Skeletal muscle tissue (tissue), 4 donors: ENCODE measurements around the gene ADGRD1. TPM values are rescaled to one million over a fixed set of nuclear protein-coding genes. Genes with fewer than 3 reads are reported as not detected.

Experiments
- H3K27ac ChIP-seq: one replicate; pipeline ENCODE4 v1.7.0; 2013; ENCODE audit warnings: mild to moderate bottlenecking, low read depth, low read length, inconsistent platforms
- H3K27me3 ChIP-seq, 3 donors: one replicate each; pipeline ENCODE4 v1.7.0; 2013; ENCODE audit warnings: low read length in 3 of 3; ENCODE audit not compliant: control insufficient read depth in 3 of 3, insufficient read depth in 3 of 3
- H3K36me3 ChIP-seq, 3 donors: one replicate each; pipeline ENCODE4 v1.7.0; 2013; ENCODE audit warnings: low read length in 3 of 3; ENCODE audit not compliant: control insufficient read depth in 3 of 3, insufficient read depth in 3 of 3
- H3K4me1 ChIP-seq, 3 donors: one replicate each; pipeline ENCODE4 v1.7.0; 2013; ENCODE audit warnings: low read length in 3 of 3, mild to moderate bottlenecking in 3 of 3; ENCODE audit not compliant: control insufficient read depth in 3 of 3, insufficient read depth in 3 of 3
- H3K4me3 ChIP-seq, 3 donors: one replicate each; pipeline ENCODE4 v1.7.0; 2013; ENCODE audit warnings: low read length in 3 of 3
- H3K9ac ChIP-seq, 3 donors: one replicate each; pipeline ENCODE4 v1.7.0; 2013; ENCODE audit warnings: low read length in 3 of 3, mild to moderate bottlenecking in 3 of 3, moderate library complexity in 2 of 3, low read depth in 1 of 3
- H3K9me3 ChIP-seq, 3 donors: one replicate each; pipeline ENCODE4 v1.7.0; 2013; ENCODE audit warnings: low read length in 3 of 3; ENCODE audit not compliant: control insufficient read depth in 3 of 3
- total RNA-seq: library from RNA; depleted of rRNA; stranded (reverse); fragments of >200 nt; gene quantifications from one replicate; pipeline ENCODE4 v1.2.3, GENCODE V29; 2014
- donor health status: Osteomylitis.

The ADGRD1 gene
- total RNA-seq, 1 donor from 2014 or later, result 7.8 TPM

DNA sequence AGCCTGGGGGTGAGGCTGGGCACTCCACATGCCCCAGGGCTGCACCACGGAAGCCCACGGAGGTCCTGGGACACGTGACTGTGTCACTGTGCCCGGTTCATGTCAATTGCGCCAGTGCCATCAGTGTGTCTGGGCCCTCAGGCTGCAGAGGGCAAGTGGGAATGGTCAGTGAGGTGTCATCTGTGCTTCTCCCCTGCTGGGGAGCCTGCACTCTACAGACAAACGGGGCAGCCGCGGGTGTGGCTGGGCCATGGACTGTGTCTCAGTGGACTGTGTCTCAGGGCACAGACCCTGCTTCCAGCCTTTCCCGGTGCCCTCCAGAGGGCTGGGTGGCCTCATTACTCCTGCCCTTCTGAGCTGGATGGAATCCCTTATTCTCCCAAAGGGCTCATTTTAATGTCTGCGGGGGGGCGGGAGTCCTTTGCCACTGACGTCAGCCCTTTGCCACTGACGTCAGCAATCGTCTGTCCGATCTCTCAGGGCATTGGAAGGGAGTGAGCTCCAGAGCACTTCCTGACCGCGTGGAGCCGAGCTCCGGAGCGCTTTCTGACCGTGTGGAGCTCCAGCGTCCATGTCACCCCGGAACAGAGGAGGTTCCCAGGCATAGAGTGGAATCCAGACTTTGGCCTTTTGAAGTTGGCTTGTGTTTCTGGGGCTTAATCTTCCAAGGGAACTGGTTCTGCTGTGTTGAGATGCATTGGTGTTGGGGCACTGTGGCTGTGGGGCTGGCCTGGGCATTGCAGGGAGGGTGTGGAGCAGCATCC, 72.4 kb downstream of the ADGRD1 start:
- H3K9me3 ChIP-seq, result no peaks in the 10 kb centered on the region
- no peak overlapping the region for H3K27ac ChIP-seq

DNA sequence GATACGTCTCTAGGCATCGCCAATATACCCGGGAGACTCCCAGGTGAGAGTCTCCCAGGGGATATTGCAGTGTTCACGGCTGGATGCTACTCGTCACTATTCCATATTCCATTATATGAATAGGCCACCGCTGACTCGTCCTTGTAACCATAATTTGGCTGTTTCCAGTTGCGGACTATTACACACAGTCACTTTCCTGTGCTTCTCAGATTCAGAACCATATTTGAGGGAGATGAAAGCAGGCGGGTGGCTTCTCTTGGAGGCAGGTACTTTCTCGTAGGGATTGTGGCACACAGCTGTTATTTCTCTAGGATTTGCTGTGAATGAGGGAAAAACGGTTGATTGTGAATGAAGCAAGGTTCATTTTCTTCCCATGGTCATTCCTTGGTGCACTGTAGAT, 73.0 kb downstream of the ADGRD1 start:
- H3K4me3 ChIP-seq, result no peak overlapping the region
- H3K4me1 ChIP-seq, result peaks cover 0 to 12% (median 6%) of the 10 kb centered on the region in 3 donors
- no peak overlapping the region for H3K9ac ChIP-seq
- no peak overlapping the region for H3K27ac ChIP-seq
- peaks cover 0 to 22% (median 0%) of the 10 kb centered on the region in 3 donors for H3K27me3 ChIP-seq
- no peaks in the 10 kb centered on the region for H3K9me3 ChIP-seq
- peaks cover 0 to 3% (median 0%) of the 10 kb centered on the region in 3 donors for H3K36me3 ChIP-seq

More for the DNA sequence above, 72.4 kb downstream of the ADGRD1 start:
- Histone ChIP-seq H3K27me3 (peaks cover 0 to 21% (median 0%) of the 10 kb centered on the region in 3 donors), H3K4me1 (peaks cover 0 to 12% (median 6%) of the 10 kb centered on the region in 3 donors), H3K9ac (no peak overlapping the region), H3K4me3 (no peak overlapping the region), H3K36me3 (peaks cover 0 to 3% (median 0%) of the 10 kb centered on the region in 3 donors)

DNA sequence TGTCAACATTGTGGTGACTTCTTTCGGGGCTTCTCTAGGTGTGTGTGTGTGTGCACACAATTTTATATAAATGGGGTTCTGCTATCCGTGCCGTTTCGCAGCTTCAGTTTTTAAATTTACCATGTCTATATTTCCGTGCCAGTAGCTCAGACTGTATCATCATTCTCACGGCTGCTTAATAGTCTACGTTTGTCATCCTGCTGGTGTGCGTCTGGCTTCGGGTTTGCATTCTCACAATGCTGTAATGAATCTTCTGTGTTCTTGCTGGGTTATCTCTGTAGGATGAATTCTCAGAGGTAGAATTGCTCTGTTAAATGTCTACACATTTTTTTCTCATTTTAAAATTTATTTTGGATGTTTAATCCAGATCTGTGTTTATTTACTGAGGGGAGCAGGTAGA, 73.6 kb downstream of the ADGRD1 start:
- no peaks in the 10 kb centered on the region for H3K9me3 ChIP-seq
- H3K27me3 ChIP-seq, result peaks cover 0 to 26% (median 0%) of the 10 kb centered on the region in 3 donors
- no peak overlapping the region for H3K27ac ChIP-seq
- H3K4me1 ChIP-seq, result peaks cover 0 to 12% (median 6%) of the 10 kb centered on the region in 3 donors
- no peak overlapping the region for H3K4me3 ChIP-seq
- H3K9ac ChIP-seq, result no peak overlapping the region
- H3K36me3 ChIP-seq, result peaks cover 0 to 4% (median 0%) of the 10 kb centered on the region in 3 donors

DNA sequence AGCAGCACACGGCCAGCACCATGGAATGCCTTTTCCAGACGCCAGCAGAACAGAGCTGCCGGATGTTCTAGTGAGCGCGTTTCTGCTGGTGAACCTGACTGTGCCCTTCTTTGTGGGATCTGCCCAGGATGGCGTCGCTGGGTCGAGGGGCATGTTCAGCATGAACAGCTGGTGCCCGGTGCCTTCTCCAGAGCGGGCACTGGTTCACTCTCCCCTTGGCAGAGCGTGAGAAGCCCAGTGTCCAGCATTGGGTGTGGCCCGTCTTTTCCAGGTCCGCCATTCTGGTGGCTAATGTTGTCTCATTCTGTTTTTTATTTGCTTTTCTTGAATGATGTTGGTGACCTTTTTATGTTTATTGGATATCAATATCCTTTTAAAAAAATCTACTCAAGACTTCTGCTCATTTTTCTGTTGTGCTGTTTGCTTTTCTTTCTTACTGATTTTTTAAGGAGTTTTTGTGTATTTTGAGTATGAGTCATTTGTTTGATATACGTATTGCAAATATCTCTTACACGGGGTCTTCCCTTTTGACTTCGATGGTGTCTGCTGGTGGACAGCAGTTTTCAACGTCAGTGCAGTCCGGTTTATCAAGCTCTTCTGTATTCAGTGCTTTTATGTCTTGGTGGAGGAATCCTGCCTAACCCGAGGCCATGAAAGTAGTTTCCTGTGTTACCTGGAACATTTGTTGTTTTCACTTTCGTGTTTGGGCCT, 74.3 kb downstream of the ADGRD1 start:
- Histone ChIP-seq H3K4me3 (peak overlapping the region in 1 of 3 donors; percentile 34), H3K4me1 (peaks cover 0 to 12% (median 6%) of the 10 kb centered on the region in 3 donors), H3K27ac (no peak overlapping the region)

DNA sequence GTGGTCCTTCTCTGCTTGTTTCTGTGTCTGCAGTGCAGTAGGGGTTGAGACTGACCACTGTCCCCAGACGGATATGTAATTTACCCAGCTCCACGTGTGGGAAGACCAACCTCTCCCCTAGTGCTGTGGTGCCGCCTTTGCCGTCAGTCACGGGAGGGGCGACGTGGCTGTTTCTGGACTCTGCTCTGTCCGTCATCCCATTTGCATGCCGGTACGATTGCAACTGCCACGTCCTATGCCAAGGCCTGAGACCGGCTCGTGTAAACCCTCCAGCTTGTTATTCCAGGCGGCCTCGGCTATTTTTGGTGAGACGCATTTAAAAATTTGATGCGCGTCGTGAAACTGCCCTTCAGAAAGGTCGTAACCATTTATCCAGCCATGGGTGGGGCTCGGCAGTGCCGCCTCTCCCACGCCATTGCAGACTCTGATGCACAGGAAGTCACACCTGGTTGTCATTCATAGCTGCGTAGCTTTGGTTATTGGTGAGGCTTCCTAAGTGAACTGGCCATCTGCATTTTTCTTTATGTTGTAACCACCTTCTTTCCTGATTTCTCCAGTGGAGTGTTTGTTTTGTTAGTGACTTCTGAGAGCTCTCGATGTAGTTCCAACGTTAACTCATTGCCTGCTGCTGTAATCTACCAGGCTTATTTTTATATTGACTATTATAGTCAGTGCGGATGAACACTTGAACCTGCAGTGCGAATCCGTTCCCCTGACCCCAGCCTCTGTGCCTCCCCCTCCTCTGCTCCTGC, 75.1 kb downstream of the ADGRD1 start:
- peaks cover 0 to 12% (median 6%) of the 10 kb centered on the region in 3 donors for H3K4me1 ChIP-seq
- no peak overlapping the region for H3K27ac ChIP-seq
- peaks cover 0 to 33% (median 0%) of the 10 kb centered on the region in 3 donors for H3K27me3 ChIP-seq

More for the DNA sequence above, 74.3 kb downstream of the ADGRD1 start:
- Histone ChIP-seq H3K36me3 (peaks cover 0 to 2% (median 0%) of the 10 kb centered on the region in 3 donors), H3K27me3 (peaks cover 0 to 30% (median 0%) of the 10 kb centered on the region in 3 donors), H3K9me3 (no peaks in the 10 kb centered on the region), H3K9ac (peak overlapping the region in 1 of 3 donors; percentile 40)

DNA sequence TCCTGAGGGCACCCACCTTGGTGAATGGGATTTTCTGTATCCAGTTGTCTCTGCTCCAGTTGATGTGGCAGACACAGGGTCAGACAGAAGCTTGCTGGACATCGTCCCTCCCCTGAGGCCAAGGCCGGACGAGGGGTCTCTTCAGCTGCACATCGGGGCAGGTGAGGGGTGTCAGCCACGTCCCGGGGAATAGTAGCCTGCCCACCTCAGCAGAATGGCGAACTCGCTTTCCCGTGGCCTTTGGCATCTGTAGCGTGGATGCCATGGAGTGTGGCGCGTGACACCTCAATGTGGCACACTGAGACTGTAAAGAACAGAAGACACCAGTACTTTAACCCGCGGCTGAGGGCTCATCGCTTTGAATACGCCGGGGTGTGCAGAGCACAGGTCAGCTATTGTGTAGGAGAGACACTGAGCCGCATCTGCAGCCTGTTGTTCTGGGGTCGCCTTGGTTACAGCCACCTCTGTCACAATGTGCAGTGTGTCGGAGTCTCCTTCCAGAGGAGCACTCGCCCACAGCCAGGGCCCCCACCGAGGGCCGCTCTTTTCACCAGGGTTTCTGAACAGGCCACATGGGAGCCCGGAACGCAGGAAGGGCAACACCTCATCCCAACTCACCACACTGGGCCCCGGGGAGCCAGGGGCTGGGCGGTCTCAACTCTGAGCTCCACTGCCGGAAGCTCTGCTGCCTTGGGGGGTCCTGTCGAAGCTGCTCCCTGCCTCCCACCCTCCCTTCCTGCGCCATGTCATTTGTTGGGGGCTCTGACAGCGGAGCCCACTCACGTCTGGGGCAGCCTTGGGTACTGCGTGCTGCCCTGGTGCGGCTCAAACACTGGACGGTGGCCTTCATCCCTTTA, 77.0 kb downstream of the ADGRD1 start:
- no peak overlapping the region for H3K9ac ChIP-seq
- peaks cover 0 to 12% (median 6%) of the 10 kb centered on the region in 3 donors for H3K4me1 ChIP-seq
- H3K27me3 ChIP-seq, result peaks cover 0 to 46% (median 0%) of the 10 kb centered on the region in 3 donors
- H3K4me3 ChIP-seq, result no peak overlapping the region
- H3K9me3 ChIP-seq, result no peaks in the 10 kb centered on the region
- no peak overlapping the region for H3K27ac ChIP-seq
- H3K36me3 ChIP-seq, result peaks cover 0 to 2% (median 0%) of the 10 kb centered on the region in 3 donors

More for the DNA sequence above, 75.1 kb downstream of the ADGRD1 start:
- Histone ChIP-seq H3K9me3 (no peaks in the 10 kb centered on the region), H3K36me3 (peaks cover 0 to 2% (median 0%) of the 10 kb centered on the region in 3 donors), H3K4me3 (peak overlapping the region in 2 of 3 donors; percentile 34 to 49), H3K9ac (peak overlapping the region in 1 of 3 donors; percentile 40)

DNA sequence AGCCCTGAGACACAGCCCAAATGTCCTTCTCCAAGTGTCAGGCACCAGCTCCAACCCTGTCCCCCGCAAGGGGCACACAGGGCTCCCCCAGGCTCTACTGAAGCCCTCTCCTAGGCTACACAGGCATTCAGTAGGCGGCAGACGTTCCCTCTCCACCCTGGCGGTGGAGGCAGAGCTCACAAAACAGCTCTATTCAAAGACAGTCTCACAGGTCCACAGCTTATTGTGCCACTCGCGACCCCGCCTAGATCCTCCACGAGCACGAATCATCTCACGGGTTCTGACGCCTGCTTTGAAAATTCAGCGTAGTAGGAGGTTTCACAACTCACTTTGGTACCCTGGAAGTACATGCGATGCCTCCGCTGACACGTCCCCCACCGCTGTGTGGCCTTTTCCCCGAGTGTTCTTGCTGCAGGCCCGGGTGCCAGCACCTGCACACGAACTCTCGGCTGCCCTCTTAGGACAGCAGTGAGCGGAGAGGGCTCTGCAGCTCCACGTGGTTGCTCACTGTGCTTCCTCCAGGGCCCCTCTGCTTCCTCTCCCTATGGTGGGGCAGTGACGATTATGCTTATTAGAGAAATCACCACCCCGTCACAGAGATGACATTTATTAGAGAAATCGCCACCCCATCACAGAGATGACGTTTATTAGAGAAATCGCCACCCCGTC, 78.5 kb downstream of the ADGRD1 start:
- peaks cover 0 to 12% (median 6%) of the 10 kb centered on the region in 3 donors for H3K4me1 ChIP-seq
- no peak overlapping the region for H3K27ac ChIP-seq
- peaks cover 0 to 41% (median 0%) of the 10 kb centered on the region in 3 donors for H3K27me3 ChIP-seq
- H3K36me3 ChIP-seq, result peaks cover 0 to 2% (median 0%) of the 10 kb centered on the region in 3 donors
- H3K9me3 ChIP-seq, result no peaks in the 10 kb centered on the region
- no peak overlapping the region for H3K4me3 ChIP-seq
- H3K9ac ChIP-seq, result no peak overlapping the region

DNA sequence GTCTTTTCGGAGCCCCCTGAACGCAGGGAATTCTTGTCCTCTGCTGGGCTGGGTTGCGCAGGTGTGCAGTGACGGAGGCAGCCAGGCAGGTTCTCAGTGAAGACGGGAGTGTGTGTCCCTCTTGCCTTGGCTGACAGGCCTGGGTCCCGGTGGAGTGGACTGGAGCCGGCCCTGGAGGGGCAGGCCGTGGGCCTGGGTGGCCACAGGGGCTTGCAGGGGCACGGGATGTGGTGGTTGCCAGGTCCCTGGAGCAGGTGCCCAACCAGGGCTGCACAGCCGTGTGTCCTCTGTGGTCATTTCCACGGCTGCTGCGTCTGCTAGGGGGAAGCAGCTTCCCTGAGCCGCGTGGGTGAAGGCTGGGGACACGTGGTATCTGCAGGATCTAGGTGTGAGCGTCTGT, 79.8 kb downstream of the ADGRD1 start:
- Histone ChIP-seq H3K27me3 (peaks cover 0 to 38% (median 0%) of the 10 kb centered on the region in 3 donors), H3K27ac (no peak overlapping the region), H3K9ac (no peak overlapping the region), H3K36me3 (peaks cover 0 to 2% (median 0%) of the 10 kb centered on the region in 3 donors), H3K4me1 (peaks cover 0 to 9% (median 6%) of the 10 kb centered on the region in 3 donors), H3K9me3 (no peaks in the 10 kb centered on the region), H3K4me3 (no peak overlapping the region)
